SK-N-SH (cell line): ENCODE measurements around the gene CMTM2. TPM values are rescaled to one million over a fixed set of nuclear protein-coding genes. Genes with fewer than 3 reads are reported as not detected.

Source experiments
- CTCF ChIA-PET: fragments of 300-600, 350-600 bp; formaldehyde crosslinking; extraction: SDS; loops from one replicate; lab custom pipeline; 2021; lab: Yijun Ruan, JAX
- POLR2A ChIA-PET: fragments of 350-600 bp; sonication (Branson Sonifier 250); formaldehyde crosslinking; extraction: SDS; loops from one replicate; lab custom pipeline; 2020; ENCODE audit warnings: antibody characterized with exemption, inconsistent platforms; lab: Yijun Ruan, JAX
- DNase-seq: peaks from one replicate; pipeline ENCODE4 v3.0.0; 2012
- H2AFZ ChIP-seq: fragments of 200-600 bp; sonication (generic); 2 replicates; pipeline ENCODE4 v1.8.1; 2016; ENCODE audit warnings: antibody characterized with exemption, mild to moderate bottlenecking, low read depth
- H3F3A ChIP-seq: fragments of 200-600 bp; sonication (generic); replicated peaks from 2 replicates; pipeline ENCODE3; 2016; ENCODE audit warnings: antibody characterized with exemption, mild to moderate bottlenecking; ENCODE audit not compliant: insufficient read depth
- H3K27ac ChIP-seq, 2 experiments: fragments of 200-500 bp in 1 of 2; fragments of 200-600 bp in 1 of 2; sonication (Bioruptor generic) in 1 of 2; sonication (generic), shearing (Covaris generic) in 1 of 2; 2 replicates each; pipeline versions ENCODE4 v1.5.1 to v1.6.1; 2014 to 2016; ENCODE audit warnings: low read depth in 2 of 2, inconsistent platforms in 1 of 2, low read length in 1 of 2, mild to moderate bottlenecking in 1 of 2, mixed read lengths in 1 of 2
- H3K27me3 ChIP-seq: fragments of 200-600 bp; sonication (generic), shearing (Covaris generic); 2 replicates; pipeline ENCODE4 v1.6.1; 2016; ENCODE audit warnings: mixed run types; ENCODE audit not compliant: insufficient read depth
- H3K36me3 ChIP-seq, 2 experiments: fragments of 200-500 bp in 1 of 2; fragments of 200-600 bp in 1 of 2; sonication (Bioruptor generic) in 1 of 2; sonication (generic) in 1 of 2; replicated peaks in 1 of 2; 2 replicates each; pipeline versions ENCODE3 to v1.5.1; 2014 to 2016; ENCODE audit warnings: low read length in 1 of 2, mild to moderate bottlenecking in 1 of 2; ENCODE audit not compliant: insufficient read depth in 2 of 2, control insufficient read depth in 1 of 2
- H3K4me1 ChIP-seq, 2 experiments: fragments of 200-500 bp in 1 of 2; fragments of 200-600 bp in 1 of 2; sonication (Bioruptor generic) in 1 of 2; sonication (generic), shearing (Covaris generic) in 1 of 2; 2 replicates each; pipeline versions ENCODE4 v1.5.1 to v1.6.1; 2014 to 2016; ENCODE audit warnings: low read depth in 1 of 2, low read length in 1 of 2, mixed run types in 1 of 2; ENCODE audit not compliant: insufficient read depth in 2 of 2, control insufficient read depth in 1 of 2
- H3K4me2 ChIP-seq: fragments of 200-600 bp; sonication (generic), shearing (Covaris generic); 2 replicates; pipeline ENCODE4 v1.6.1; 2017; ENCODE audit warnings: mixed run types
- H3K4me3 ChIP-seq, 2 experiments: fragments of 200-500 bp in 1 of 2; fragments of 200-600 bp in 1 of 2; sonication (Bioruptor generic) in 1 of 2; sonication (generic), shearing (Covaris generic) in 1 of 2; 2 replicates each; pipeline versions ENCODE4 v1.5.1 to v1.8.1; 2014 to 2016; ENCODE audit warnings: low read depth in 2 of 2, inconsistent platforms in 1 of 2, low read length in 1 of 2, mild to moderate bottlenecking in 1 of 2, mixed read lengths in 1 of 2, moderate library complexity in 1 of 2
- H3K79me2 ChIP-seq: fragments of 200-600 bp; sonication (generic); 2 replicates; pipeline ENCODE4 v1.8.1; 2017; ENCODE audit warnings: mild to moderate bottlenecking; ENCODE audit not compliant: insufficient read depth
- H3K9ac ChIP-seq: fragments of 200-600 bp; sonication (generic); 2 replicates; pipeline ENCODE4 v1.6.1; 2017; ENCODE audit warnings: mixed run types
- H3K9me2 ChIP-seq: fragments of 200-600 bp; sonication (generic); 2 replicates; pipeline ENCODE4 v1.6.1; 2017; ENCODE audit warnings: mixed run types
- H3K9me3 ChIP-seq: fragments of 200-600 bp; sonication (generic); 2 replicates; pipeline ENCODE4 v1.6.1; 2017; ENCODE audit warnings: mixed run types, mild to moderate bottlenecking, moderate library complexity
- H4K20me1 ChIP-seq: fragments of 200-600 bp; sonication (generic); 2 replicates; pipeline ENCODE4 v1.6.1; 2017; ENCODE audit warnings: mild to moderate bottlenecking, mixed run types; ENCODE audit not compliant: insufficient read depth
- CHD2 ChIP-seq: fragments of 150-350 bp; IDR thresholded peaks from 2 replicates; pipeline ENCODE4 v1.6.1; 2018; ENCODE audit warnings: low read length; ENCODE audit not compliant: partially characterized antibody
- EP300 ChIP-seq, 2 experiments: IDR thresholded peaks; 2 replicates each; pipeline versions ENCODE4 v1.4.0 to v1.6.1; 2012; ENCODE audit warnings: borderline replicate concordance in 1 of 2, low read depth in 1 of 2, low read length in 1 of 2
- FOXJ3 ChIP-seq: sonication (generic); formaldehyde crosslinking; IDR thresholded peaks from 2 replicates; pipeline ENCODE4 v1.5.1; 2020; ENCODE audit warnings: mild to moderate bottlenecking, missing genetic modification reagents
- FOXM1 ChIP-seq: IDR thresholded peaks from 2 replicates; pipeline ENCODE4 v1.4.0; 2012; ENCODE audit warnings: low read depth, mild to moderate bottlenecking
- GATA2 ChIP-seq: sonication (generic); formaldehyde crosslinking; IDR thresholded peaks from 2 replicates; pipeline ENCODE4 v1.5.0; 2020; ENCODE audit warnings: mild to moderate bottlenecking, missing genetic modification reagents
- JUND ChIP-seq: IDR thresholded peaks from 2 replicates; pipeline ENCODE4 v1.4.0; 2012
- MAX ChIP-seq: IDR thresholded peaks from 2 replicates; pipeline ENCODE4 v1.4.0; 2012; ENCODE audit warnings: low read depth
- MEF2A ChIP-seq: IDR thresholded peaks from 2 replicates; pipeline ENCODE4 v1.4.0; 2012; ENCODE audit warnings: low read depth, borderline replicate concordance
- NRF1 ChIP-seq: IDR thresholded peaks from 2 replicates; pipeline ENCODE4 v1.6.1; 2012; ENCODE audit warnings: low read depth, mild to moderate bottlenecking, low read length
- RAD21 ChIP-seq: IDR thresholded peaks from 2 replicates; pipeline ENCODE4 v1.6.1; 2012; ENCODE audit warnings: mild to moderate bottlenecking, low read length
- RFX5 ChIP-seq: IDR thresholded peaks from 2 replicates; pipeline ENCODE4 v1.6.1; 2012; ENCODE audit warnings: mild to moderate bottlenecking, improper control_type of control experiment, low read length
- SMC3 ChIP-seq: IDR thresholded peaks from 2 replicates; pipeline ENCODE4 v1.6.1; 2012; ENCODE audit warnings: low read depth, low read length, improper control_type of control experiment
- TAF1 ChIP-seq: IDR thresholded peaks from 2 replicates; pipeline ENCODE4 v1.6.1; 2012; ENCODE audit warnings: low read depth, mild to moderate bottlenecking, low read length, moderate library complexity, borderline replicate concordance
- TEAD4 ChIP-seq: IDR thresholded peaks from 2 replicates; pipeline ENCODE4 v1.4.0; 2012; ENCODE audit warnings: mild to moderate bottlenecking, borderline replicate concordance; ENCODE audit not compliant: insufficient read depth
- USF2 ChIP-seq: fragments of 150-350 bp; IDR thresholded peaks from 2 replicates; pipeline ENCODE4 v1.6.1; 2017; ENCODE audit warnings: antibody characterized with exemption, low read length, low read depth, borderline replicate concordance
- WGBS: methylation state at CpG from one replicate; pipeline ENCODE4 v1.1.6; 2017; ENCODE audit warnings: low lambda C conversion rate; 5-methylcytosine and 5-hydroxymethylcytosine counted together
- polyA plus RNA-seq, 3 experiments: library from polyadenylated mRNA; depleted of rRNA; stranded (reverse); fragments of >200 nt; gene quantifications; 2 replicates each; pipeline ENCODE4 v1.2.3, GENCODE V29; 2012
- TF ChIP-seq, protein P1 (sequence below): IDR thresholded peaks from 2 replicates; pipeline ENCODE4; 2012

Gene CMTM2
- polyA plus RNA-seq, 1 of the 3 experiments (the other 2 are of a cell fraction), result not detected

GRCh38 chr16:66621973-66622372 is 42.7 kb downstream of the CMTM2 start:
- ChIA-PET CTCF (no interaction called here), POLR2A (no interaction called here)
- H3F3A ChIP-seq, result peaks cover 16% of the 10 kb centered on the region
- TF ChIP-seq FOXJ3 (CRISPR knock-in tag) (no peak), RAD21 (no peak), NRF1 (no peak), SMC3 (no peak), EP300 (IDR thresholded peaks at IDR 0.05; ENCODE audit: borderline replicate concordance in 1 of 2, low read depth in 1 of 2, low read length in 1 of 2) (no peak), MAX (no peak), CHD2 (no peak), TAF1 (no peak), RFX5 (no peak), GATA2 (CRISPR knock-in tag) (no peak)
- TF ChIP-seq, protein P1, sequence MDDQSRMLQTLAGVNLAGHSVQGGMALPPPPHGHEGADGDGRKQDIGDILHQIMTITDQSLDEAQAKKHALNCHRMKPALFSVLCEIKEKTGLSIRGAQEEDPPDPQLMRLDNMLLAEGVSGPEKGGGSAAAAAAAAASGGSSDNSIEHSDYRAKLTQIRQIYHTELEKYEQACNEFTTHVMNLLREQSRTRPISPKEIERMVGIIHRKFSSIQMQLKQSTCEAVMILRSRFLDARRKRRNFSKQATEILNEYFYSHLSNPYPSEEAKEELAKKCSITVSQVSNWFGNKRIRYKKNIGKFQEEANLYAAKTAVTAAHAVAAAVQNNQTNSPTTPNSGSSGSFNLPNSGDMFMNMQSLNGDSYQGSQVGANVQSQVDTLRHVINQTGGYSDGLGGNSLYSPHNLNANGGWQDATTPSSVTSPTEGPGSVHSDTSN, result no peak
- DNase-seq, result no peak
- no peak overlapping the region for H3K9ac ChIP-seq
- 91% methylated on average over 13 of the region's 14 CpGs for WGBS
- no peaks in the 10 kb centered on the region for H3K9me3 ChIP-seq
- no peaks in the 10 kb centered on the region for H3K27me3 ChIP-seq
- H4K20me1 ChIP-seq, result no peaks in the 10 kb centered on the region
- H3K36me3 ChIP-seq, result peaks cover 0 to 11% of the 10 kb centered on the region in 2 experiments
- no peak overlapping the region for H3K4me3 ChIP-seq
- H2AFZ ChIP-seq, result no peak overlapping the region
- H3K9me2 ChIP-seq, result no peaks in the 10 kb centered on the region
- H3K27ac ChIP-seq, result no peak overlapping the region
- H3K79me2 ChIP-seq, result no peaks in the 10 kb centered on the region
- peaks cover 14 to 31% of the 10 kb centered on the region in 2 experiments for H3K4me1 ChIP-seq
- H3K4me2 ChIP-seq, result no peak overlapping the region

DNA sequence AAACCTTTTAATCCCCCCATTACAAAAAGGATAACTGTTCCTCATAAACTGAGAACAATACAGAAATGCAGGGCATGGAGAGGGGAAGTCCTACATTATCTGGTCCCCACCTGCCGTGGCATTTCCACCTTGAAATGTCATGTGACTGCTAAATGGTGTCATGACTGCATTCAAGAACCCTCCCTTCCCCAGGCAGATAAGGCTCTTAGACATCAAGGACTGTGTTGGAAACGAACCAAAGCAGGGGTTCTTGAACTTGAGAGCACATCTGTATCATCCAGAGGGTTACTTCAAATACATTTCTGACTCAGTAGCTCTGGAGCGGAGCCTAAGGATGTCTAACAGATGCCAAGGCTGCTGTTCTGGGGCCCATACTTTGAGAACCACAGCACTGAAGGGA is 43.6 kb downstream of the CMTM2 start:
- peaks cover 0 to 11% of the 10 kb centered on the region in 2 experiments for H3K36me3 ChIP-seq
- H4K20me1 ChIP-seq, result no peaks in the 10 kb centered on the region
- WGBS, result 75% methylated on average over 3 of the region's 3 CpGs
- no peaks in the 10 kb centered on the region for H3K9me3 ChIP-seq
- H3K9ac ChIP-seq, result no peak overlapping the region
- no peak overlapping the region for H3K27ac ChIP-seq
- no peaks in the 10 kb centered on the region for H3K79me2 ChIP-seq
- H3K4me3 ChIP-seq, result no peak overlapping the region
- TF ChIP-seq TEAD4 (no peak), MEF2A (no peak), USF2 (no peak), RFX5 (no peak), SMC3 (no peak), JUND (no peak), FOXM1 (no peak)
- no peak overlapping the region for H2AFZ ChIP-seq
- ChIA-PET POLR2A (no interaction called here), CTCF (interaction anchor here (1.0 to 2.8 kb wide), 2 partner anchors 15 to 28 kb away, joined by 3 to 26 read pairs; no protein-coding TSS in a partner anchor)
- H3K27me3 ChIP-seq, result no peaks in the 10 kb centered on the region
- DNase-seq, result no peak
- H3F3A ChIP-seq, result peaks cover 14% of the 10 kb centered on the region
- no peaks in the 10 kb centered on the region for H3K9me2 ChIP-seq
- no peak overlapping the region for H3K4me2 ChIP-seq
- H3K4me1 ChIP-seq, result peaks cover 10 to 23% of the 10 kb centered on the region in 2 experiments
